Measurements from ENCODE around the gene FTCDNL1.

Gene FTCDNL1

GRCh38 chr2:199850718-199851500 lies at the start of gene FTCDNL1:
Gene FTCDNL1, minus strand, starts transcription at chr2:199851192. Its CDS starts 2,230 bp downstream, at chr2:199848962.
- H3K9me3 ChIP-seq (ENCODE audit: low read length), result no peaks in the 10 kb centered on the region
- H3K27me3 ChIP-seq (ENCODE audit: control insufficient read depth in 1 of 2, insufficient read depth in 2 of 2, low read length in 2 of 2), result no peaks in the 10 kb centered on the region
- H3K36me3 ChIP-seq (ENCODE audit: insufficient read depth, low read length), result no peaks in the 10 kb centered on the region
- peak within 1 kb of the TSS; percentile 70 for H3K27ac ChIP-seq (ENCODE audit: low read depth, low read length)
- peak within 1 kb of the TSS; percentile 44 to 68 for H3K4me3 ChIP-seq (ENCODE audit: low read depth in 1 of 2, low read length in 2 of 2)
- H3K9ac ChIP-seq (ENCODE audit: low read length), result peak within 1 kb of the TSS; percentile 44
- peaks cover 8% of the 10 kb centered on the region for H3K4me1 ChIP-seq (ENCODE audit: insufficient read depth, low read length)

GRCh38 chr2:199896617-199897016 lies 45.6 kb upstream of the FTCDNL1 start:
- Histone ChIP-seq H3K36me3 (ENCODE audit: insufficient read depth, low read length) (no peaks in the 10 kb centered on the region), H3K4me1 (ENCODE audit: insufficient read depth, low read length) (no peaks in the 10 kb centered on the region)

DNA sequence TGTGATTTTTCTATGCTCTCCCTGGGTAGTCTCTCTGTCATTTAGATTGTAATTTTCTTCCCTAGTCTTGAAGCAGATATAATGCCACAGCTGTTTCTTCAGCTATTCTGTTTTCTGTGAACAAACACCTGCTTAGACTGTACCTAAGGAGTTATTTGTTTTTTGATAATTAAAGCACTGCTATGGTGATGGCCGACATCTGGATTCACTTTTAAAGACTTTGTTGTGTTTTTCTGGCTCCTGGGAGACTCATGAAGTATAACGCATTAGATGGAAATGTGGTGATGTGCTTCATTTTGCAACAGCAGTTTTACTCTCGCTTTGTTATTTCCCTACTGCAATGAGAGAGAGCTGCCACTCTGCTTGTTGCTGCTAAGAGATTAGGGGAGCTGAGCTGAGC lies 44.4 kb upstream of the FTCDNL1 start:
- no peaks in the 10 kb centered on the region for H3K36me3 ChIP-seq (ENCODE audit: insufficient read depth, low read length)
- no peaks in the 10 kb centered on the region for H3K9me3 ChIP-seq (ENCODE audit: low read length)
- H3K27ac ChIP-seq (ENCODE audit: low read depth, low read length), result no peak overlapping the region
- no peak overlapping the region for H3K9ac ChIP-seq (ENCODE audit: low read length)
- H3K4me1 ChIP-seq (ENCODE audit: insufficient read depth, low read length), result no peaks in the 10 kb centered on the region
- H3K27me3 ChIP-seq (ENCODE audit: control insufficient read depth in 1 of 2, insufficient read depth in 2 of 2, low read length in 2 of 2), result no peaks in the 10 kb centered on the region
- no peak overlapping the region for H3K4me3 ChIP-seq (ENCODE audit: low read depth in 1 of 2, low read length in 2 of 2)

More at GRCh38 chr2:199896617-199897016, 45.6 kb upstream of the FTCDNL1 start:
- Histone ChIP-seq H3K27me3 (ENCODE audit: control insufficient read depth in 1 of 2, insufficient read depth in 2 of 2, low read length in 2 of 2) (no peaks in the 10 kb centered on the region), H3K4me3 (ENCODE audit: low read depth in 1 of 2, low read length in 2 of 2) (no peak overlapping the region), H3K9me3 (ENCODE audit: low read length) (no peaks in the 10 kb centered on the region), H3K27ac (ENCODE audit: low read depth, low read length) (no peak overlapping the region), H3K9ac (ENCODE audit: low read length) (no peak overlapping the region)

GRCh38 chr2:199883474-199884212 lies 32.7 kb upstream of the FTCDNL1 start:
- no peak overlapping the region for H3K4me3 ChIP-seq (ENCODE audit: low read depth in 1 of 2, low read length in 2 of 2)
- H3K4me1 ChIP-seq (ENCODE audit: insufficient read depth, low read length), result no peaks in the 10 kb centered on the region
- no peaks in the 10 kb centered on the region for H3K9me3 ChIP-seq (ENCODE audit: low read length)
- no peak overlapping the region for H3K27ac ChIP-seq (ENCODE audit: low read depth, low read length)
- H3K36me3 ChIP-seq (ENCODE audit: insufficient read depth, low read length), result no peaks in the 10 kb centered on the region
- no peaks in the 10 kb centered on the region for H3K27me3 ChIP-seq (ENCODE audit: control insufficient read depth in 1 of 2, insufficient read depth in 2 of 2, low read length in 2 of 2)
- no peak overlapping the region for H3K9ac ChIP-seq (ENCODE audit: low read length)

DNA sequence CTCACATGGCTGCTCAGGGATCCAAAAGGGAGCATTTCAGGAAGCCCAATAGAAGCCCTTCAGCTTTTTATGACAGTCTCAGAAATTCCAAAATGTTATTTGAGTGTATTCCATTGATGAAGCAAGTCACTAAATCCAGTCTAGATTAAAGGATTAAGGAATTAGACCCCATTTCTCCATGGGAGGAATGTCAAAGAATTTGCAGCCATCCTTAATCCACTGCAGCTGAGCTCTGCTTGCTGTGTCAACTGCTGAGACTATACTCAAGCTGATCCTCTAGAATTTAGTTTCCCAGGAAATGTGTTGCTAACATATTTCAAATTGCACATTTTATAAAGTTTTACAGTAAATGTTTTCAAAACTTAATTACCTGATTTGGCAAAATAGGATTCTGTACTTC lies 31.7 kb upstream of the FTCDNL1 start:
- Histone ChIP-seq H3K36me3 (ENCODE audit: insufficient read depth, low read length) (no peaks in the 10 kb centered on the region), H3K4me1 (ENCODE audit: insufficient read depth, low read length) (no peaks in the 10 kb centered on the region), H3K9ac (ENCODE audit: low read length) (no peak overlapping the region), H3K27ac (ENCODE audit: low read depth, low read length) (no peak overlapping the region), H3K4me3 (ENCODE audit: low read depth in 1 of 2, low read length in 2 of 2) (no peak overlapping the region), H3K9me3 (ENCODE audit: low read length) (no peaks in the 10 kb centered on the region), H3K27me3 (ENCODE audit: control insufficient read depth in 1 of 2, insufficient read depth in 2 of 2, low read length in 2 of 2) (no peaks in the 10 kb centered on the region)

DNA sequence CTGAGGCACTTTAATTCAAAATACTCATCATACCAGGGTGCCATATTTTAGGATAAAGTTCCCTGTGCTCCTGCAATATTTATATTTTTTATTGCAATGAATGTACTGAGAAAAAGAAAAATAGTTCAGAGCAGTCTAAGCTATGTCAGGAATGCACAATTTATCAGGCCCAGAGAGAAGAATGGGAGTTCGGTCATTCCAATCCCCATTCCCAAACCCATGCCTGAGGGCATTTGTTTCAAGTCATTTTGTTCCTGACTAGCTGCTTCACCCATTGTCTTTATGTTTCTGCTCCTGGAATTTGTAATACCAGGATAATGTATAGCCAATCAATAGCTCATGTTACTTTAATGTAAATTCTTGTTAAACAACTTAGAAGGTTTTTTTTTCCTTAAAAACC lies 24.4 kb upstream of the FTCDNL1 start:
- Histone ChIP-seq H3K27ac (ENCODE audit: low read depth, low read length) (no peak overlapping the region), H3K36me3 (ENCODE audit: insufficient read depth, low read length) (no peaks in the 10 kb centered on the region), H3K4me3 (ENCODE audit: low read depth in 1 of 2, low read length in 2 of 2) (no peak overlapping the region), H3K9me3 (ENCODE audit: low read length) (peaks cover 4% of the 10 kb centered on the region), H3K9ac (ENCODE audit: low read length) (no peak overlapping the region), H3K4me1 (ENCODE audit: insufficient read depth, low read length) (no peaks in the 10 kb centered on the region), H3K27me3 (ENCODE audit: control insufficient read depth in 1 of 2, insufficient read depth in 2 of 2, low read length in 2 of 2) (no peaks in the 10 kb centered on the region)

GRCh38 chr2:199874209-199874608 lies 23.2 kb upstream of the FTCDNL1 start:
- no peak overlapping the region for H3K27ac ChIP-seq (ENCODE audit: low read depth, low read length)
- H3K27me3 ChIP-seq (ENCODE audit: control insufficient read depth in 1 of 2, insufficient read depth in 2 of 2, low read length in 2 of 2), result no peaks in the 10 kb centered on the region
- H3K4me1 ChIP-seq (ENCODE audit: insufficient read depth, low read length), result no peaks in the 10 kb centered on the region
- H3K4me3 ChIP-seq (ENCODE audit: low read depth in 1 of 2, low read length in 2 of 2), result no peak overlapping the region
- no peaks in the 10 kb centered on the region for H3K36me3 ChIP-seq (ENCODE audit: insufficient read depth, low read length)
- peaks cover 4% of the 10 kb centered on the region for H3K9me3 ChIP-seq (ENCODE audit: low read length)
- no peak overlapping the region for H3K9ac ChIP-seq (ENCODE audit: low read length)

DNA sequence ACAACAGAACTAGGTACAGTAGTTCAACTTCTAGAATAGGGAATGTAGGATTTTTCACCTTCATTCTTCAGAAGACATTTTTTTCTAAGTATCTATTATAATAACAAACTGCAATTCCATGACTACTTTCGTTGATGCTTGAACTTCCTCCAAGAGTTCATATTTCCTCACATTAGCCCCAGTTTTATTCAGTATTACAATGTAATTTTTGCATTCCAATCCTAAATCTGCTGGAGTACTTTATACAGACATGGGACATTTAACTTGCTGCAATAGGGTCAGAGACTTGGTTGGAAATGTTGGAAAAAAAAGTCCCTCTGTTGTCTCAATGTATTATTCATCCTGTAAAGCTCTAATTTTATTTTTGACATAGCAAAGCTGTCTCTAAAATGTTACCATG lies 19.6 kb upstream of the FTCDNL1 start:
- H3K27ac ChIP-seq (ENCODE audit: low read depth, low read length), result no peak overlapping the region
- H3K9ac ChIP-seq (ENCODE audit: low read length), result no peak overlapping the region
- H3K36me3 ChIP-seq (ENCODE audit: insufficient read depth, low read length), result no peaks in the 10 kb centered on the region
- no peaks in the 10 kb centered on the region for H3K27me3 ChIP-seq (ENCODE audit: control insufficient read depth in 1 of 2, insufficient read depth in 2 of 2, low read length in 2 of 2)
- H3K9me3 ChIP-seq (ENCODE audit: low read length), result peaks cover 4% of the 10 kb centered on the region
- no peaks in the 10 kb centered on the region for H3K4me1 ChIP-seq (ENCODE audit: insufficient read depth, low read length)
- no peak overlapping the region for H3K4me3 ChIP-seq (ENCODE audit: low read depth in 1 of 2, low read length in 2 of 2)

- H3K36me3 ChIP-seq (ENCODE audit: insufficient read depth, low read length), result no peaks in the 10 kb centered on the region
- H3K9ac ChIP-seq (ENCODE audit: low read length), result no peak overlapping the region
These were observed 18.7 kb upstream of the FTCDNL1 start for GRCh38 chr2:199869653-199870052.

GRCh38 chr2:199869227-199869541 lies 18.2 kb upstream of the FTCDNL1 start:
- Histone ChIP-seq H3K27ac (ENCODE audit: low read depth, low read length) (no peak overlapping the region), H3K9ac (ENCODE audit: low read length) (no peak overlapping the region), H3K4me3 (ENCODE audit: low read depth in 1 of 2, low read length in 2 of 2) (no peak overlapping the region), H3K36me3 (ENCODE audit: insufficient read depth, low read length) (no peaks in the 10 kb centered on the region), H3K27me3 (ENCODE audit: control insufficient read depth in 1 of 2, insufficient read depth in 2 of 2, low read length in 2 of 2) (no peaks in the 10 kb centered on the region), H3K4me1 (ENCODE audit: insufficient read depth, low read length) (no peaks in the 10 kb centered on the region), H3K9me3 (ENCODE audit: low read length) (no peaks in the 10 kb centered on the region)

More at GRCh38 chr2:199869653-199870052, 18.7 kb upstream of the FTCDNL1 start:
- no peaks in the 10 kb centered on the region for H3K27me3 ChIP-seq (ENCODE audit: control insufficient read depth in 1 of 2, insufficient read depth in 2 of 2, low read length in 2 of 2)
- no peak overlapping the region for H3K4me3 ChIP-seq (ENCODE audit: low read depth in 1 of 2, low read length in 2 of 2)
- H3K9me3 ChIP-seq (ENCODE audit: low read length), result peaks cover under 1% of the 10 kb centered on the region
- no peak overlapping the region for H3K27ac ChIP-seq (ENCODE audit: low read depth, low read length)
- H3K4me1 ChIP-seq (ENCODE audit: insufficient read depth, low read length), result no peaks in the 10 kb centered on the region

DNA sequence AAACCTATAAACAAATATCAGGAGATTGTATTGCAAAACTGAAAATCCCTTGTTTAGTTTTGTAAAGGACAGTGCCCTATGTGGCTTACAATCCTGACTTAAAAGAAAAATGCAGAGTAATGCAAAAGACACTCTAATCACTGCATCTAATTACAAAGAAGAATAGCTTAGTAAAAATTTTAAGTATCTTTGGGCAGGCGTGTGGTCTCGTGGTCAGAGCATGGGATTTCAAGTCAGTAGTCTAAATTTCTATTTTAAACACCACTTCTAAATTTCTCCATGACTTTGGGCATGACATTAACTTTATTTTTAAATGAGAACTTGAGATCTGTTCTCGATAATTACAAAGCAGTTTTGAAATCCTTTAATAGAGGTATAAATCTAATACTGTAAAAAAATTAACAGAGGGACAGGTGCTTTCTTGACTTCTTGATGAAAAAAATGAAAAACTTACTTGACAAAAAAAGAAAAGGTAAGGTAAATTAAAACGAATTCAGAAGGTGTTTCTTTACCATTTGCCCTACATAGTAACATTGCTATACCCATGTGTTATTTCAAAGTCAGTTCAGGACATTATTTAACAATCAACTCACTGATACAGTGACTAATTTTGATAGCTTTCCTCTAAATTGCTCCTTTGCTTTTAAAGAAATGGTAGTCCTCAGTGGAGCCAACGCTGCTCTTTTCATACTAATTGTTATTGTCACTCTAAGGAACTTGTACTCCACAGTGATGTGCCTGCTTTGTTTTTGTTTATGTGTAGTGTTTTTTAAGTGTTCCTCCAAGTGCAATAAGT lies 17.6 kb upstream of the FTCDNL1 start:
- H3K27me3 ChIP-seq (ENCODE audit: control insufficient read depth in 1 of 2, insufficient read depth in 2 of 2, low read length in 2 of 2), result no peaks in the 10 kb centered on the region
- H3K9me3 ChIP-seq (ENCODE audit: low read length), result no peaks in the 10 kb centered on the region
- no peak overlapping the region for H3K27ac ChIP-seq (ENCODE audit: low read depth, low read length)
- H3K4me3 ChIP-seq (ENCODE audit: low read depth in 1 of 2, low read length in 2 of 2), result no peak overlapping the region
- H3K9ac ChIP-seq (ENCODE audit: low read length), result no peak overlapping the region
- H3K36me3 ChIP-seq (ENCODE audit: insufficient read depth, low read length), result no peaks in the 10 kb centered on the region
- no peaks in the 10 kb centered on the region for H3K4me1 ChIP-seq (ENCODE audit: insufficient read depth, low read length)

All from muscle layer of colon (tissue), 2 donors.